ENCODE data around the gene NAB2. TPM values are rescaled to one million over a fixed set of nuclear protein-coding genes. Genes with fewer than 3 reads are reported as not detected.

Gene NAB2
- polyA plus RNA-seq, 2 of the 4 experiments (the other 2 are of a cell fraction) = 8.6 to 9.8 TPM

GRCh38 chr12:57089271-57090245, 644 bp downstream of the NAB2 start:
- CTCF ChIA-PET = interaction anchor here (0.8 to 18.3 kb wide), 9 partner anchors 10 to 92 kb away, joined by 3 to 330 read pairs (median 5); partner anchors contain the start of gene STAT6
- DNase-seq (ENCODE audit: low read depth in 1 of 2, low spot score in 1 of 2) (no peak), ATAC-seq (peak in 1 of 2 experiments; percentile 2; a peak in 1 of 6 replicates), FAIRE-seq (no peak)
- peaks cover 19% of the 10 kb centered on the region for H3K4me1 ChIP-seq
- H3K4me2 ChIP-seq = peak overlapping the region; percentile 96
- H3K9me3 ChIP-seq = no peaks in the 10 kb centered on the region
- 7% methylated on average over 44 of the region's 45 CpGs for WGBS (ENCODE audit: missing lambda C conversion rate)
- POLR2A ChIA-PET = interaction anchor here (1.0 to 6.8 kb wide), 7 partner anchors 9 to 364 kb away, joined by 3 to 143 read pairs (median 14); partner anchors contain the start of genes NACA, NEMP1 and STAT6
- peak overlapping the region; percentile 71 to 100 for H3K27ac ChIP-seq
- H3K4me3 ChIP-seq = peak overlapping the region; percentile 58
- TF ChIP-seq PBX3 (IDR thresholded peaks at IDR 0.05) (peak; percentile 61; the same call in 1 of the 2 replicates), MAX (IDR thresholded peaks at IDR 0.05) (no peak)

- ChIA-PET CTCF (interaction anchor here (0.8 to 18.3 kb wide), 9 partner anchors 9 to 91 kb away, joined by 3 to 330 read pairs (median 10); partner anchors contain the start of genes NEMP1 and STAT6), POLR2A (interaction anchor here (1.0 to 6.8 kb wide), 3 partner anchors 12 to 21 kb away, joined by 3 to 143 read pairs (median 63); partner anchors contain the start of genes NEMP1 and STAT6)
- Histone ChIP-seq H3K4me3 (peak overlapping the region; percentile 58; the same call in 2 of the 3 replicates), H3K4me1 (peaks cover 19% of the 10 kb centered on the region), H3K4me2 (peak overlapping the region; percentile 96), H3K9me3 (no peaks in the 10 kb centered on the region), H3K27ac (no peak overlapping the region)
- FAIRE-seq (no peak), DNase-seq (ENCODE audit: low read depth in 1 of 2, low spot score in 1 of 2) (no peak), ATAC-seq (no peak)
- 90% methylated on average over 6 of the region's 6 CpGs for WGBS (ENCODE audit: missing lambda C conversion rate)
- TF ChIP-seq USF2 (IDR thresholded peaks at IDR 0.05) (no peak), ELK1 (IDR thresholded peaks at IDR 0.05; ENCODE audit: low read depth, low read length) (no peak), RNF2 (IDR thresholded peaks at IDR 0.05; ENCODE audit: borderline replicate concordance, low read depth) (no peak), CEBPB (IDR thresholded peaks at IDR 0.05) (no peak), GATA3 (IDR thresholded peaks at IDR 0.05; ENCODE audit: borderline replicate concordance) (no peak), HDAC2 (IDR thresholded peaks at IDR 0.05) (no peak), ZNF302 (CRISPR knock-in tag; IDR thresholded peaks at IDR 0.05) (no peak), ATOH8 (CRISPR knock-in tag; IDR thresholded peaks at IDR 0.05; ENCODE audit: low read depth) (no peak), MYC (IDR thresholded peaks at IDR 0.05; ENCODE audit: borderline replicate concordance, low read length) (no peak), E2F6 (IDR thresholded peaks at IDR 0.05; ENCODE audit: borderline replicate concordance, low read depth) (no peak), CBX2 (IDR thresholded peaks at IDR 0.05; ENCODE audit: borderline replicate concordance, low read depth) (no peak), HES2 (IDR thresholded peaks at IDR 0.05) (no peak), HOXA7 (CRISPR knock-in tag; IDR thresholded peaks at IDR 0.05) (no peak), HEYL (CRISPR knock-in tag; IDR thresholded peaks at IDR 0.05) (no peak)
Measured at GRCh38 chr12:57090490-57090889, 1.6 kb downstream of the NAB2 start.

Data from A549 (cell line).